Colonic mucosa (tissue), 4 donors: Measurements from ENCODE around the gene GLRX. TPM values are rescaled to one million over a fixed set of nuclear protein-coding genes. Genes with fewer than 3 reads are reported as not detected.
"Not testable (repeated sequence)": the region's sequence is repeated elsewhere in the genome, so short reads cannot be mapped to it uniquely, and the experiment has no call there.

Experiments
- DNase-seq: peaks from one replicate; pipeline ENCODE4 v3.0.0-alpha.2; 2020
- H3K27ac ChIP-seq: fragments of 200-600 bp; one replicate; pipeline ENCODE4 v1.8.0; 2021
- H3K27me3 ChIP-seq: fragments of 200-600 bp; one replicate; pipeline ENCODE4 v1.8.0; 2021
- H3K36me3 ChIP-seq: fragments of 200-600 bp; one replicate; pipeline ENCODE4 v1.8.0; 2021
- H3K4me1 ChIP-seq: fragments of 200-600 bp; one replicate; pipeline ENCODE4 v1.8.0; 2021; ENCODE audit warnings: mild to moderate bottlenecking
- H3K4me3 ChIP-seq: fragments of 200-600 bp; one replicate; pipeline ENCODE4 v1.8.0; 2021
- H3K9ac ChIP-seq, 2 donors: one replicate each; pipeline ENCODE4 v1.7.0; 2013; ENCODE audit warnings: control low read depth in 2 of 2, low read depth in 2 of 2, low read length in 2 of 2
- H3K9me3 ChIP-seq: fragments of 200-600 bp; one replicate; pipeline ENCODE4 v1.8.0; 2021
- CTCF ChIP-seq: fragments of 200-600 bp; IDR thresholded peaks from one replicate; pipeline ENCODE4 v1.8.0; 2022; ENCODE audit warnings: antibody characterized with exemption, mild to moderate bottlenecking
- intact Hi-C: fragments of 100-400 bp; cut with DNase I; formaldehyde crosslinking; loops from one replicate; pipeline ENCODE4 v1.14.1; 2022
- total RNA-seq, 2 donors: library from RNA; stranded (reverse); fragmentation: NEBNext Ultra II Directional in 1 of 2; extraction: Animal tissue kit (Norgen Biotek cat#: 25700) in 1 of 2; gene quantifications; one replicate each; pipeline ENCODE4 v1.2.1, GENCODE V29; 2021
- donor health status: healthy.
- donor health status: DM: no; HTN: no; CAD: no.
- donor health status: DM: no; HTN: no; CAD: no.

The GLRX gene
- total RNA-seq, 2 donors from 2014 or later = 52.8 to 89.6 TPM

- Histone ChIP-seq H3K36me3 (no peaks in the 10 kb centered on the region), H3K4me3 (no peak overlapping the region), H3K9me3 (no peaks in the 10 kb centered on the region), H3K27ac (no peak overlapping the region), H3K9ac (no peak overlapping the region), H3K4me1 (peaks cover 16% of the 10 kb centered on the region), H3K27me3 (no peaks in the 10 kb centered on the region)
- intact Hi-C loops = no loop called here
- no peak for TF ChIP-seq CTCF
- DNase-seq = no peak
These were observed 15.5 kb upstream of the GLRX start for GRCh38 chr5:95838001-95838520.

- H3K36me3 ChIP-seq = no peaks in the 10 kb centered on the region
- intact Hi-C loops = no loop called here
- H3K4me1 ChIP-seq = peaks cover 12% of the 10 kb centered on the region
- H3K9me3 ChIP-seq = no peaks in the 10 kb centered on the region
- DNase-seq = no peak
- TF ChIP-seq CTCF = no peak
- H3K27ac ChIP-seq = no peak overlapping the region
- no peak overlapping the region for H3K4me3 ChIP-seq
- H3K27me3 ChIP-seq = no peaks in the 10 kb centered on the region
- H3K9ac ChIP-seq = no peak overlapping the region
These were observed 15.0 kb upstream of the GLRX start for GRCh38 chr5:95837492-95837891.

DNA sequence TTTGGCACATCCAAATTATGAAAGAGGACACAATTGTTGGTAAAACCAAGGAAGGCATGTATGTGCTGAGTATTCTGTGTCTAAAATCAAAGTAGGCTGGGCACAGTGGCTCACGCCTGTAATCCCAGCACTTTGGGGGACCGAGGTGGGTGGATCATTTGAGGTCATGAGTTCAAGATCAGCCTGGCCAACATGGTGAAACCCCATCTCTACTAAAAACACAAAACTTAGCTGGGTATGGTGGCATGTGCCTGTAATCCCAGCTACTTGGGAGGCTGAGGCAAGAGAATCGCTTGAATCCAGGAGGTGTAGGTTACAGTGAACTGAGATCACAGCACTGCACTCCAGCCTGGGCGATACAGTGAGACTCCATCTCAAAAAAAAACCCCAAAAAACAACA is 14.4 kb upstream of the GLRX start:
- H3K27ac ChIP-seq, intact Hi-C loops, H3K9ac ChIP-seq, H3K27me3 ChIP-seq, H3K9me3 ChIP-seq, H3K4me1 ChIP-seq, DNase-seq, H3K4me3 ChIP-seq, H3K36me3 ChIP-seq: not testable (repeated sequence)

DNA sequence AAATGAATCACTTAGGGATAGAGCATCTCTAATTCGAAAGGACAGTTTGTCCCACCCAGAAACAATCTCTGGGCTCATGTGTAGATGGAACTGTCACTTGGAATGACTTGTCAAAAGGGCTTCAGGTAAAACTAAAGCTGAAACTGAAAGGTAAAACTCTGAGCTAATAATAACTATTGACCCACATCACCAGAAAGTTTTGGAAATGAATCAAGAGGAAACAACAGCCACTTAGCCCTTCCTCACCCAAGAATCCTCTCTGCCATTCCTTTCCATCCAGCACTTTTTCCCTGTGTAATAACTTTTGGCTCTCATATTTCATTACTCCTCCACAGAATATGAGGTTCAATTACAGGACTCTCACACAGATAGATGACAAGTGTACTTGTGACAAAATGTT is 14.0 kb upstream of the GLRX start:
- Histone ChIP-seq H3K27me3 (no peaks in the 10 kb centered on the region), H3K4me3 (no peak overlapping the region), H3K9me3 (no peaks in the 10 kb centered on the region), H3K4me1 (peaks cover 9% of the 10 kb centered on the region), H3K36me3 (no peaks in the 10 kb centered on the region), H3K9ac (no peak overlapping the region), H3K27ac (no peak overlapping the region)
- intact Hi-C loops = no loop called here
- no peak for TF ChIP-seq CTCF
- no peak for DNase-seq

DNA sequence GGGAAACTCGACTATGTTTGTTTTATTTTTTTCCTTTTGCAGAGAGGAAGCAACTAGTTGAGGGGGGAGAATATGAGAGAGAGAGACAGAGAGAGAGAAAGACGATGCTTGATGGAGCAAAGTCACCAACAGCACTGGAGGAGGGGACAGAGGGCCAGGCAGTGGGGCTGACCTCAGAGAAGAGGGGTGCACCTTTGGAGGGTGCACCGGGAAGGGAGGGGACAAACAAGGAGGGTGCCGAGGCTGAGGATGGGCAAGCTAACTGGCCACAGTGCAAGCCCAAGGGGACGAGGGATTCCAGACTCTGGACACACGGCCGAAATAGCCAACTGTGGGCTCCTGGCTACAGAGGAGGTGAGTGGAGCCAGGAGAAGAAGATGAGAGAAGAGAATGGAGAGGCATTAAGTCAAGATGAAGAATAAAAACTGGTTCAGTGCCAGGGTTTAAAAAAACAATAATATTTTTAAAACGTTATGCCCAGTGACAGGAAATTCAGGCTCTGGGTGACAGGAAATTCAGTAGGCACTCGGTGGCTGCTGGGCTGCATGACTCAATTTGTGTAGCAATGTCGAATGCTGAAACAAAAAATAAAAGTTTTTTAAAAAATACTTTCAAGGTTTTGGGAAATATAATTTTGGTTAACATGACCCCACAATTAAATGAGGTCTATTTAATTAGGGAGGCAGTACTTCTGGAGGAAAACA is 13.3 kb upstream of the GLRX start:
- Histone ChIP-seq H3K9me3 (no peaks in the 10 kb centered on the region), H3K27me3 (no peaks in the 10 kb centered on the region), H3K4me3 (peak overlapping the region; percentile 42), H3K4me1 (peaks cover 9% of the 10 kb centered on the region), H3K27ac (no peak overlapping the region), H3K36me3 (no peaks in the 10 kb centered on the region), H3K9ac (peak overlapping the region in 1 of 2 donors; percentile 40)
- intact Hi-C loops = no loop called here
- no peak for DNase-seq
- TF ChIP-seq CTCF = no peak

DNA sequence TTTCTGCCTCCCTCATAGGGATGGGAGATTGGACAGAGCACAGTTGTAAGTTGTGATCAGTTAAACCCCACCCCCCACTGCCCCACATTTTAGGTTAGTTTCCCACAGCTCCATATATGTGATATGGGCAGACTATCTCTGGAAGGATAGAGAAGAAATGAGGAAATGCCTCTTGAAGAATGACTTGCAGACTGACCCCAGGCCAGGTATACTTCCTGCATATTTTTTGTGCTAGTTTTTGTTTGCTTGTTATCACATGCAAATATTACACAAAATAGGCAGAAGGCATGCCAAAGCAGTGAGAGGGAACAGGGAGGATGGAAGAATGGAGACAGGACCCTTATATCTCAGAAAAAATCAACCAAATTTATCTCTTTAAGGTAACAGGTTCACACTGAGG is 10.1 kb upstream of the GLRX start:
- no peaks in the 10 kb centered on the region for H3K36me3 ChIP-seq
- TF ChIP-seq CTCF = no peak
- no peak for DNase-seq
- no peak overlapping the region for H3K27ac ChIP-seq
- no peaks in the 10 kb centered on the region for H3K27me3 ChIP-seq
- no peaks in the 10 kb centered on the region for H3K9me3 ChIP-seq
- peaks cover 3% of the 10 kb centered on the region for H3K4me1 ChIP-seq
- H3K4me3 ChIP-seq = no peak overlapping the region
- H3K9ac ChIP-seq = no peak overlapping the region
- intact Hi-C loops = no loop called here
